A673 (cell line): Measurements from ENCODE around the gene CHCHD6.

Experiments
- CTCF ChIP-seq: fragments of 300-800, 200-600 bp; sonication (generic); conservative IDR thresholded peaks from 2 replicates; pipeline ENCODE4 v1.5.1; 2017; ENCODE audit warnings: low read depth, mild to moderate bottlenecking, antibody characterized with exemption, low read length, moderate library complexity, mixed read lengths
- EZH2 ChIP-seq: fragments of 200-600 bp; sonication (generic); IDR thresholded peaks from 2 replicates; pipeline ENCODE4 v1.6.1; 2017; ENCODE audit warnings: borderline replicate concordance, low read depth, mild to moderate bottlenecking, mixed read lengths, antibody characterized with exemption, low read length; ENCODE audit not compliant: poor library complexity, severe bottlenecking

DNA sequence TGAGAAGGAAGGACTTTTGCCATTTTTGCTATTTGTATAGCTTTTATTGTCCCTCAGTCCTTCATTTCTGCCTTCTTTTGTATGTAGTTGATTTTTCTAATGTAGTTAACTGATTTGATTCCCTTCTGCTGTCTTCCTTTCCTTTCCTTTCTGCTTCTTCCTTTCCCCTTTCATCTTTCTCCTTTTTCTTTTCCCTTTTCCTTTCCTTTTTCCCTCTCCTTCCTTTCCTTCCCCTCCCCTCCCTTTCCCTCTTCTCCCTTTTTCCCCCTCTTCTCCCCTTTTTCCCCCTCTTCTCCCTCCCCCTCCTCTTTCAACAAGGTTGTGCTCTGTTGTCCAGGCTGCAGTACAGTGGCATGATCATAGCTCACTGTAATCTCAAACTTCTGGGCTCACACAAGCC is 59.0 kb downstream of the CHCHD6 start:
- TF ChIP-seq CTCF (no peak), EZH2 (no peak)
